Cardiac fibroblast (primary cell): ENCODE data around the gene XAB2.

Experiments used
- DNase-seq, 2 donors: peaks; one replicate each; pipeline versions ENCODE4 v3.0.0 to v3.0.0-alpha.2; 2010; ENCODE audit warnings: low read depth in 2 of 2
- H3K4me3 ChIP-seq, 2 donors: replicated peaks in 1 of 2; 1 replicate in 1 of 2; 2 replicates in 1 of 2; pipeline ENCODE4 v1.5.1; 2011; ENCODE audit warnings: low read depth in 2 of 2, low read length in 2 of 2, mild to moderate bottlenecking in 2 of 2, moderate library complexity in 1 of 2
- CTCF ChIP-seq: IDR thresholded peaks from one replicate; pipeline ENCODE4 v1.5.1; 2011; ENCODE audit warnings: low read depth, mild to moderate bottlenecking, low read length, inconsistent platforms

Gene XAB2

GRCh38 chr19:7670790-7671189 lies 41.4 kb upstream of the XAB2 start:
- no peak for DNase-seq
- no peak for TF ChIP-seq CTCF
- H3K4me3 ChIP-seq: no peak overlapping the region

- no peak for DNase-seq
- TF ChIP-seq CTCF: no peak
- no peak overlapping the region for H3K4me3 ChIP-seq
These were observed 40.9 kb upstream of the XAB2 start for GRCh38 chr19:7670150-7670783.

GRCh38 chr19:7669641-7670040 lies 40.3 kb upstream of the XAB2 start:
- TF ChIP-seq CTCF: no peak
- no peak for DNase-seq
- H3K4me3 ChIP-seq: no peak overlapping the region

- DNase-seq: no peak
- no peak for TF ChIP-seq CTCF
- no peak within 1 kb of the TSS for H3K4me3 ChIP-seq
These were observed 39.5 kb upstream of the XAB2 start, which contains the start of gene RETN for GRCh38 chr19:7668842-7669241. TSS of gene RETN (plus strand) at chr19:7669049. CDS start at chr19:7669327, 278 bp downstream.

GRCh38 chr19:7665076-7665475 lies 35.7 kb upstream of the XAB2 start:
- TF ChIP-seq CTCF: no peak
- peak; percentile 55 to 85 for DNase-seq
- H3K4me3 ChIP-seq: no peak overlapping the region

GRCh38 chr19:7663706-7664105 lies 34.4 kb upstream of the XAB2 start:
- no peak for DNase-seq

More at GRCh38 chr19:7663706-7664105, 34.4 kb upstream of the XAB2 start:
- TF ChIP-seq CTCF: no peak
- H3K4me3 ChIP-seq: no peak overlapping the region
